HTERT RPE-1 (cell line): ENCODE results near the gene POU6F2.

Source experiments
- in situ Hi-C: fragments of 300-500 bp; cut with MboI; formaldehyde crosslinking; loops from 4 replicates; pipeline ENCODE4 v1.14.3; 2020; ENCODE audit warnings: low sequenced_read_pairs

The POU6F2 gene

DNA sequence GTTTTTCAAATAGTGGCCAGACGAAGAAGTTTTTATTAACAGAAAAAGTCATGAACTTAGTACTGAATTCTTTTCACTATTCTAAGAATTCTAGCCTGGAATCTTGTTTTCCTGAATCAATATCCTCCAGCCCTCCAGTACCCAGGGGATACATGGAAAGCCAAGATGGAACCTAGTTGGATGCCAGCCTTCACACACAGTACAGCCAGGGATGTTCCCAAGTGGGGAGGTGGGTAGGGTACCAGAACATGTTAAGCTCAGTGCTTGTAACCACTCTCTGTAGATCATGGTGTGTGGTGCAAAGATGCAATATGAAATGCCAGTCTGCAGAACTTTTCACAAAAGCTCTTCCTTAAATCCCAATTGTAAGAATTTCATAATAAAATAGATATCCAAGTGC lies 128.0 kb downstream of the POU6F2 start:
- in situ Hi-C loops = no loop called here

DNA sequence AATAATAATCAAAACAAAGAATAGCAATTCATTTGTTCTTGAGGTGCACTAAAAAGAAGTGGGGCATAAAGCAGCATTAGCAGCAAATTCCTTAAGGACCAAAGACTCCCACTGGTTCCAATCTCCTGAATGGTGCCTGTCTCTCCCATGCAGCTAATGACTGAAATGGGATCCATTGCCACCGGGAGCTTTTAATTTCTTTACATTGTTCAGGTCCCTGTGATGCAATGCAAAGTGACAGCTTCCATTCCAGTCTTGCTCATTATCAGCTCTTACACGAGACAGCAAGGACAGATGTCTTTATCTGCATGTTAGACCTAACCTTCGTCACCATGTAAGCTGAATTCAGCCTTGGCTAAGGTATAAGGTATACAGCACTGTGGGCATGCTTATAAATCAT lies 148.1 kb downstream of the POU6F2 start:
- in situ Hi-C loops = no loop called here

DNA sequence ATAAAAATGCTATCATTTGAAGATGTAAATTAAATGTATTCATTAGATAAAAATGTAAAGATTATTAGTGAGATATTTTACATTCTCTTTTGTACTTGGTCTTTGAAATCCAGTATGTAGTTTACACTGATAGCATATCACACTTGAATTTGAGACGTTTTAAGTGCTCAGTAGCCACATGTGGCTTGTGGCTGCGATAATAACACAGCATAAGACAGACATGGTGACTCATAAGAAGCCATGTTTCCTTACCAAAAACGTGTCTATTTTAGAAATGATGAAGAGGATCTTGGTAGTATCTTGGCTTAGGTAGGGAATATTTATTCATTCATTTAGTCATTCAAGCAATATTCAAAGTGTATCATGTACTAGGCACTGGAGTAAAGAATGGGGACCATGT lies 149.3 kb downstream of the POU6F2 start:
- in situ Hi-C loops = no loop called here

DNA sequence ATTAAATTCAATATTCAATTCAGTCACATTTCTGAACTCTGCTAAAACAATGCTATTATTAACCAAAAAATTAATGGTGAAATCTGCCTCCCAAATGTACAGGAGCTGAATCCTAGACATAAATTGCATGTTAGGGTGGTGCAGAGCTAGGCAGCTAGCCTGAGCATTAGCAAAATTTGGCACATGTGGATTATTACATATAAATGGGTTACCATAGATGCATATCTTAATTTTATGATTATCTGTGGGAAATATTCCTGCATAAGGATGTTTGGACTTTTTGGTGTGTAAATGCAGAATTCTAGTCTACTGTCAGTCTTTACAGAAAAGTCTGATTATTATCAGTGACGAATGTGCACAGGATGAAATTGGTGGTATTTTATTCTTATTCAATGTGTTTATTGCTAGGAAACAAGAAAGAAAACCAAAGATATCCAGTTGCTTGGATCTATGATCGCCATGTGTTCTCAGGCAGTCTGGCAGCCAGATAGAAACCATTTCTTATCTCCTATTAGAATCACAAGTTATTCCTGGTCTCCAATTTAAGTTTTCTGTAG lies 150.7 kb downstream of the POU6F2 start:
- in situ Hi-C loops = no loop called here

DNA sequence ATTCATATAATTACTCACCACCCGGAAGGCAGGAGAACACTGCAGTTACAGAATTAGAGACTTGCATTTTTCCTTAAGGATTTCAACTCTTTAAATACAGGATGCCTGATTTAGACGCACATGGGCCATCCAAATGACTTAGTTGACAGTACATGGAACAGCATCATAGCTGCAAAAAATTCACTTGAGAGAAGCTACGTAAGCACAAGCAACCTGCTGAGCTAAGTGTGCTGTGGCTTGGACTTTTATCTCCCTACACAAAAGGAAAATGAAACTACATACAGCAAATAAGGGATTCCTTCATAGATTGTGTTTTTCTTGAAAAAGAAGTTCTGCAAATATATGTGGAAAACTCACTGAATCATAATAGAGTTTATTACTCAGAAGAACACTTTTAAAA lies 152.6 kb downstream of the POU6F2 start:
- in situ Hi-C loops = no loop called here

DNA sequence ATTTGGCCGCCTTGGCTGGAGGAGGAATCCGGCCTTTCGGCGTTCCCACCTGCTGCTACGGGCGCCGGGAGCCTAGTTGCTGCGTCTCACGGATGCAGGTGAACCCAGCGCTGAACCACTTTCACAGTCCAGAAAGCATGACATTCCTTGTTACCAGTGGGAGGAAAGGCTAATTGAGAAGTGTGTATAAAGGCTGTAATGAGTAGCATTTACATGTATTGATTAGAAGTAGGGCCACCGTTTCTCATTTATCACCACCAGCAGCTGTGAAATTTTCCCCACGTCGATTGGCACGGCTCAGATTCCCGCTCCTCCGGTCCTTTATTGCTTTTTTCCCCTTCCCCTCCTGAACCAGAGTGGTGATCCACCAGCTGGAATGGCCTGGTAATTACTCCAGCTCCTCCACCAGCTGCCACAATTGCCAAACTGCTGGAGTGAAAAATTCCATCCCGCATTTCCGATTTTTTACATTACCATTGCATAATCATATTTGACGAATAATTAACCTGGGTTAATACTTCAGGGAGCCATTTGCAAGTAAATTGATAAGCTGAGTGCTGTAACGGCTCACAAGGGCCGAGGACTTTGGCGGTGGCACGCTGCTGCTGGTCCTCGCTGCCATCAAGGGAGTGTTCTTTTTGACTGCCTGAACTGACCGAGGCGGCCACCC lies 153.3 kb downstream of the POU6F2 start:
- in situ Hi-C loops = no loop called here

DNA sequence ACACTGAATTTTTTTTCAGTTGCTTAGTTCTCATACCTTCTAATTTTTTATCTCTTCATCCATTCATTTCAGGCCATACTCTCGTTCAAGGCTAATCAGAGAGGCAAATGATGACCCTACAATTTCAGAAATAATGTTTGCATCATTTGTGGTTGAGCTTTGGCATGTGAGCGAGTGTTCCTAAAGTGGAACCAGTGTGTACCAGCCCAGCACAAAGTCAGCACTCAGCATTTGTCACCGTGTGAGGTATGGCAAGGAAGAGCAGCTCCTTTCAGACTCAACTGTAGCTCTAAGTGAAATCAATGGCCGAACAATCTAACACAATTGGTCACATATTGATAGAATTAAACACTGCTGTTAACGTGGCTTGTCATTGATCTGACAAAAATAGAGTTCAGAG lies 154.6 kb downstream of the POU6F2 start:
- in situ Hi-C loops = no loop called here

DNA sequence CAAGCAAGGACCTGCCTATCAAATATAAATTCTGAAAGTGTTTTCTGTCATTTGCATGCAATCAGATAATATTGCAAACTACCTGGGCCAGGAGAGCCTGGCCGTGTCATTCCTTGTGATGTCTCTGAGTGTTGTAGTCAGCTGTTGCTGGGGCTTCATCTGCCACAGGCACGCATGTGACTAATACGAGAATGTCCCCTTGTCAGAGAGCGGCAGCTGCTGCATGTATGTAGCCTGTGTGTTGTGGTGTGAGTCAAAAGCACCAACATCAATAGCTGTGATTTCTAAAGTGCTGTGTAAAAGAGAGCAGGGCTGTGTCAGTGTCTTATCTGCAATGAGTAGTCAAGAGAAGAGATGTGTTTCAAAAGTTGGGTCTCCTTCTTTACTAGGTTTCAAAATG lies 155.4 kb downstream of the POU6F2 start:
- in situ Hi-C loops = no loop called here

DNA sequence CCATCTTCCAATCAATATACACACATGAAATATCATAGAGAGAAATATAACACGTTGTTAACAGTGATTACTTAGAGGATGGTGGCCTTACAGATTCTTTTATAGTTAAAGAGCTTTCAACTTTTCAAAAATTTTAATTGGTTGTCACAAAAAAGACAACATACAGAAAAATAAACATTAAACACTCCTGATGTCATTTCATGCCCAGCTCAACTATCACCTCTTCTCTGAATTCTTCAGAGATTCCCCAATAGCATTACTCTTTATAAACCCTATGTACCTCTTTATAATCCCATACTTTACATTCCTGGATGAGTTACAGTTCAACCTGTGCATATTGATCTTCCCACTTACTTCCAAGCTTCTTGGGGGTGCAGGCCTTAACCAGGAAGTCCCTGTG lies 159.8 kb downstream of the POU6F2 start:
- in situ Hi-C loops = no loop called here

DNA sequence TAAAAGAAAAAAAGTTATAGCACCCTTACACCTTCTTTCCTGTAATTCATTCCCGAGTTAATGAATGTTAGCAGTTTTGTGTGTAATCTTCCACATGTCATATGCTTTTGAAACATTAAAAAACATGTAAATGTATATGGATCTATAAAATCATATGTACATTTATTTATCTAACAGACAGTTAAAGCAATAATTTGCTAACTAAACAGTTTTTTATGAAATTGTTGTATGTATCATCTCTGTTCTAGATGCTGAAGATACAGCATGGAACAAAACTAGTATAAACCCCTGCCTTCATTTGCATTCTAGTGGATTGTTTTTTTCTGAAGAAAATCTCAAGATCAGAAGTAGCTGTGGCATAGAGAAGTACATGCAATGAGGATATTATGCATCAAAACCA lies 165.0 kb downstream of the POU6F2 start:
- in situ Hi-C loops = no loop called here

DNA sequence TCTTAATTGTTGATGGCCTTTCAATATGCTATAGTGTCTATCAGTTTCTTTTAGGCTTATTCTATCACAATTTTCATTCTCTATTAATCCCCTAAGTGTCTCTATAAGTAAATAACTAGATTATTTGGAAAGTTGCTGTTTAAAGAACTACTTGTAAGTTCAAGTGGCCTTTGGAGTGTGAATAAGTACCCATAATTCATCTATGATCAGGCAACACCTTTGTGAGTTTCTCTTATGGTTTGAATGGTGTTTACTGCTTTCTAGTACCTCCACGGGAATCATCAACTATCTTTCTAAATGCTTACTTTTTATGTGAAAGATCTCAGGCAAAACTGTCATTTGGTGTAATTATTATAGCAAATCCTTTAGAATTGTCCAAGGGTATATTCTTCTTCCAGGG lies 166.7 kb downstream of the POU6F2 start:
- in situ Hi-C loops = no loop called here

DNA sequence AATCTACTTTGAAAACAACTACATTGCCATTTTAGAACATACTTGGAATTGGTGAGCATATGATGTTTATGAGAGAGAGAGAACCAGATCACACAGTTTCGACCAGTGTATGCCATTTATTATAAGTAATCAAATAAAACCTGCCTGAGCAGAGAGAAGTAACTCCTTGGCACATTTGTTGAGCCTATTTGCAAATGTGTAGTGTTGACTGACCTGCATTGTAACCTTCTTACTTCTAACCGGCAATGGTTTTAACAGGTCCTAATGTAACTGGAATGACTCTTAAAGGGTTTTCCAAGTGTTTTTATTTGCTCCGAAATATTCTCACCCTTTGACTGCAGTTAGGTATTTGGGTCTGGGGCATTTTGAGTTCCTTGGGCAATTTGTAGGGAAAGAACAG lies 167.6 kb downstream of the POU6F2 start:
- in situ Hi-C loops = no loop called here

DNA sequence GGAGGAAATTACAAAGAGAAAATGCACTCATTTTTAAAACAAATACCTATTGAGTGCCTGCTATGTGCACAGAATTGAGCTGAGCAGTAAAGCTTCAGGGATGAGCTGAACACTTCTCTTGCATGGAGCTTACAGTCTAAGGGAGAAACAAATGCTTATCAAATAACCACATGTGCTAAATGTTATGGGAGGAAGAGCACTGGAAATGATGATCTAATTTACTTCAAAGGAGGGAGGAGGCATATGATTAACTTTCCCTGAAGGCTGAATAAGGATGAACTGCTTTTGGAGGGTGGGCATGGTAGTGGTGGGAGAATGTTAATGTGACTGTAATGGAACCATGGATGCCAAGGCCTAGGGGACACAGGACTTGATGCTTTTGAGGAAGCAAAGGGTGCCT lies 168.2 kb downstream of the POU6F2 start:
- in situ Hi-C loops = no loop called here

DNA sequence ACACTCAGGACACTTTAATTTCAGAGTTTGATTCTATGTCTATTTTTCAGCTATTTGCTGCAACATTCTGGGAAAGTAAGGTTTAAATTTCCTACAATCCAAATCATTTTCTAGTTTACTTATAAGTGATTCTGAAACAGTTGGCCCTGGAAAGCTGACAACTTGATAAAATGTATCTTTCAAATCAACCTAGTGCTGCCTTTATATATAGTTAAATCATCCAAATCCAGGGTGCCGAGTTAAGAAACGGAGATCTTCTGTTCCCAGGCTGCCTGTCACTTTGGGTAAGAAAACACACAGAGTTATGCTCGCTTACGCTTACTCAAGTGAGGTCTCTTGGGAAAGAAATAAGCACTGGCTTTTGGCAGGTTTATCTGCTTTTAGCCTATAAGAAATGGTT lies 175.0 kb downstream of the POU6F2 start:
- in situ Hi-C loops = no loop called here

DNA sequence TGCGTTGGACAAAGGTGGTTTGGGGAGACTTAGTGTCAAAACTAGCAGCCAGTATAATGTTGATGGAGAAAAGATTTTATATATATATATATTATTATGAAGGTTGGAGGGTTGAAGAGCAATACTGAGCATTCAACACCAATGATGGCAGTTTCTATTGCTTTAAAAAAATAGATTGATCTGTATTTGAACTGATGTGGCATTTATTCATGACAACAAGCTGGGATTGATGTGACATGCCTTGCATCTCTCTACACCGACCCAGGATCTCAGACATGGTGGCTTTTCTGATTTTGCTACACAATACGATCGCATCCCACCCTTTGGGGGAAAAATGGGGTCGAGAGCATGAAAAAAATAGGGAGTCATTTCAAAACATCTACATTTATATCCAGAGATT lies 175.4 kb downstream of the POU6F2 start:
- in situ Hi-C loops = no loop called here

DNA sequence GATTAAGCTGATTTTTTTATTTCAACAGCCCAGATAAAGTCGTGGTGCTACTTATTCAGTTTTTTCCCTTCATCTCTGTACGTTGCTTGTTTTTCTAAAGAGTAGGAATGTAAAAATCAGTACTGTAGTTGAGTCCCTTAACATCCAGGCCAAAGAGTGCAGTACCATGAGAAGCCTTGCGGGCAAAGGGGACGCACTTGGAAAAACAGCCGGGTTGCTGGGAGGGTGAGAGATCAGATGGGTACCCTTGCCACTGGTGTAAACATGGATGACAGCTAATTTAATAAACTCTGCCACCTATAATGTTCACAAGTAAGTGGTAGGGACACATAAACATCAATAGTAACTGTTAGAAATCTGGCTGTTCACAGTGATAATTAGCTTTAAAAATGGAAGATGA lies 175.9 kb downstream of the POU6F2 start:
- in situ Hi-C loops = no loop called here

DNA sequence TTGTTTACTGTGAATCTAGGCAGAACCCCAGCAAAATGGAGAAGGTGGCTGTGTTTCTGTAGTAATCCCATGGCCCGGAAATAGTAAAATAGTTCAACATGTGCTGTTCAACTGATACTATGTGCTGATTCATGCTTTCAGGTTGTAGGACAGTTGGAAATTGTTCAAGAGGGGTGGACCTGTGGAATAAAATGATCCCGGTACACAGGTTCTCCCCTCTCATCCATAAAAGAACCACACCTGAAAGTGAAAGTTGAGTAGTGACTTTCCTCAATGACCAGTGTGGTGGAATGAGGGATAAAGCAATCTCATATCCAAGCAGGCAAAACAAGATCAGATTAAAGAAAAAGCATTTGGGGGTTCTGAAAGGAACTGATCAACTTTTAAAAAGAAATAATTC lies 177.1 kb downstream of the POU6F2 start:
- in situ Hi-C loops = no loop called here

DNA sequence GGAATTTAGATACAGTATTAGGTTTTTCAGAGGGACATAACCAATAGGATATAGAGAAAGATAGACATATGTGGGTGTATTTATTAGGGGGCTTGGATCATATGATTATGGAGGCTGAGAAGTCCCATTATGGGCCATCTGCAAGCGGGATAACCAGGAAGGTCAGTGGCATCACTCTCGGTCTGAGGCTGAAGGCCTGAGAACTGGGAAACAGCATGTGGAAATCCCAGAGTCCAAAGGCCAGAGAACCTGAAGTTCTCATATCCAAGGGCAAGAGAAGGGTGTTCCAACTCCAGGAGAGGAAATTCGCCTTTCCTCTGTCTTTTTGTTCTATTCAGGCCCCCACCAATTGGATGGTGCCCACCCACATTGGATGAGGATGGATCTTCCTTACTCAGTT lies 180.7 kb downstream of the POU6F2 start:
- in situ Hi-C loops = no loop called here

DNA sequence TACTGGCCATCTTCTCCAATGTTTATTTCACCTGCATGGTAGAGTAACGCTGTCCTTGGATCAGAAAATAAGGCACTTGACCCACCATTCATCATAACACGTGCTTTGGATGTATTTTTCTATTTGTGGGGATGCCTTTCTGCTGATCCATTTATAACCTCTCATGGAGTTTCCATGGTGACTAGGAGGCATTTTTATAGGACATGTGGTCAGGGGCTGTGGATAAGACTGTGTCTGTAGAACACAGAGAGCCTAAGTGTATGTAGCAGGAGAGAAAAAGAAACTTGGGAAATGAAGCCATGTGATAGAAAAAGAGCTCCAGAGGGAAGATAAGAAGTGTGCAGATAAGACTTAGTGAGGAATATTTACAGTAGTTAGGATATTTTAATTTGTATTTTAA lies 184.2 kb downstream of the POU6F2 start:
- in situ Hi-C loops = no loop called here

DNA sequence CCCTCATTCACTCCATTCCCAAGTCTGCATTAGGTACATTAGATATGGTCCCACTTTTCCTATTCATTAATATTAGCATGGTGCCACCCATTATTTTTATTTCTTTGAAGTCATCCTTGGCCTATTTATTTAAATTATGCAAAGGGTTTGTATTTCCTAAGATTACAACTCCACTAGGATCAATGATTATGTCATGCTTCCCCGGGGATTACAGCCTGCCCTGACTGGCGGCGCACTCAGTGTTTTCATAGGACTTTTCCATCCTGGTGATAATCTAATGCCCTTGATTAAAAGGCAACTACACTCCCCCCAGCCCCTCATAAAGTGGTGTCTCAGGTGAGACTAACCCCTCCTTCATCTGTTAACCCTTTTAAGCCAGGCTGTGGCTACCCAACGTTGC lies 187.2 kb downstream of the POU6F2 start:
- in situ Hi-C loops = no loop called here

DNA sequence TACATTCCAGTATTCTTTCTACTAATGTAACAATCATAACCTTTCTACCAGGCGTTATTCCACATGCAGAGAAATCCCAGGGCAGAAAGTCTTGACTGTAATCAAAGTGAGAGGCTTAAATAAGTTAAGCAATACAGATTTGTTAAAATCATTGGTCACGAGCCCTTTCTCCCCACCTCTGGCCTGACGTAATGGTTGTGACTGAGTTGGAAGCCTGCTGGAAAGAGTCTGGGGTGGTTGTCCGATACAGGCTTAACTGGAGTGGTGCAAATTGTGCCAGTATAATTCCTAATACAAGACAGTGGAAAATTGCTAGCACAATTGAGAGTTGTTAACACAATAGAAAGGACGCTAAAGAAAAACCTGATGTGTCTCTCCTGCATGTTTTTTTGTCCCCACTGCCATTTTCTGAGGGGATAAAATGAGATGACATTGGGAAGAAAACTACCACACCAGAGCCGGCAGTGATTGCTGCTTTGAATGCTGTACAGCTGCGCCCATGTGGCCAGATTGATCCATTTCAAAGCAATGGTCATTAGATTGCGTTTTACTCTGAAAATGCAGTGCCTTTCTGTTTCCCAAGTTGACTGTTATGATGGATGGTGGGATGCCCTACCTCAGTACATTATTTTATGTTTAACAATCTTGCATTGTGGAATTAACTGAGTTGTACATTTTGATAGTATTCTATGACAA lies 190.8 kb downstream of the POU6F2 start:
- in situ Hi-C loops = no loop called here

DNA sequence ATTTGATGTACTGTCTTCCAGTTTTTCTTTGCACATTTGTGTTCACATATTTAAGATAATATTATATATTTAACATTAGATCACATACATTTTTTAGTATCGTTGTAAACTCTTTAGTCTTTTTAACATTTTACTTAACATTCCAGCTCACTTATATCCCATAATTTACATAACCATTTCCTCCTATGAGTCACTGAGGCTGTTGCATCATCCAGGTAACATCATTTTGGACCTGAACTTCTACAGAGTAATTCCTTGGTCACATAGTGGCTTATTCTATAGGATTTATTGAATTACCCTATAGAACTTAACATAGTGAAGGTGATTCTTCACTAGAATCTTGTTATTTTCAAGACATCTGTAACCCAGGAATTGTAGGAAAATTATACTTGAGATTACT lies 194.4 kb downstream of the POU6F2 start:
- in situ Hi-C loops = no loop called here

DNA sequence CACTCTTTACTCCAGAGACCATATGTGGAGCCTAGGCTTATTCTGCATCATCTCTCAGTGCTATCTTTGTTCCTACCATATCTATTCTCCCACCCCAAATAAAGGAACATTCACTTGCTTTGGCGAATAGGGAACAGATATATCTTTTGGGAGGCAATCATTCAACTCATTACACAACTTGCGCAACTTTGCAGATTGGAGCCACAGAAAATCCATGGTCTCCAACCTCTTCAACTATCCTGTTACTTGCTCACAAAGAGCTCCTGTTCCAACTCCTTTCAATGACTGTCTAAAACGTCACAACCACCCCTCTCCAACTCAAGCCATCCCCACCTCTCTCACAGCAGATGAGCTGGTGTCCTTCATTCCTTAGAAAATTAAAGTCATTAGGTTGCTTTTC lies 203.7 kb downstream of the POU6F2 start:
- in situ Hi-C loops = no loop called here
